AG04449 (cell line): ENCODE data around the gene TOE1.
"Not testable (repeated sequence)": the region's sequence is repeated elsewhere in the genome, so short reads cannot be mapped to it uniquely, and the experiment has no call there.

Experiments used
- CTCF ChIA-PET: fragments of 350-600 bp; formaldehyde crosslinking; extraction: SDS; loops from one replicate; lab custom pipeline; 2021; ENCODE audit warnings: antibody characterized with exemption; lab: Yijun Ruan, JAX
- POLR2A ChIA-PET: fragments of 400-600, 350-600 bp; formaldehyde crosslinking; extraction: SDS; loops from one replicate; lab custom pipeline; 2020; ENCODE audit warnings: antibody characterized with exemption, inconsistent platforms; lab: Yijun Ruan, JAX
- DNase-seq: peaks from one replicate; pipeline ENCODE4 v3.0.0-alpha.2; 2010; ENCODE audit warnings: low read depth, low spot score
- H3K4me3 ChIP-seq: 2 replicates; pipeline ENCODE4 v1.5.1; 2011; ENCODE audit warnings: low read depth, mild to moderate bottlenecking, control low read depth, low read length
- TF ChIP-seq, protein P1 (sequence below): IDR thresholded peaks from one replicate; pipeline ENCODE4 v1.5.1; 2011; ENCODE audit warnings: mild to moderate bottlenecking, moderate library complexity, low read length, control low read depth, inconsistent platforms; ENCODE audit not compliant: insufficient read depth; ENCODE audit errors: missing control alignments

The TOE1 gene

DNA sequence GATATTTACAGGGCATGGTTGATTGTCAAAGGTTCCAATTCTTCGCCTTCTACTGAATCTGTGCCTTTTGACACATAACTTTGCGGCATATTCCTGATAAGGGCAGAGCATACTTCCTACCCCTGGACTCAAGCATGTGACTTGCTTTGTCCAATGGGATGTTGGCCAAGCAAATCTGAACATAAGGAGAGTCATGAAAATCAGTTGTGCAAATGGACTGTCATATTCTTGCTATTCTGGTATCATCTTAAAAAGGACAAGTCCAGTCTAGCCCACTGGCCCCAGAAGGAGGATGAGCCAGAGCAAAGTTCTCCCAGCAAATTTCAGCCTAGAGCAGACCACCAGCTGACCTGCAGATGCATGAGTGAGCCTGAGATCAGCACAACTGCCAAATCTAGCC lies 41.3 kb downstream of the TOE1 start:
- POLR2A ChIA-PET = interaction anchor here (0.7 kb wide), 1 partner anchor 141 kb away, joined by 3 read pairs; the partner anchor contains the start of gene PRDX1
- TF ChIP-seq, protein P1, sequence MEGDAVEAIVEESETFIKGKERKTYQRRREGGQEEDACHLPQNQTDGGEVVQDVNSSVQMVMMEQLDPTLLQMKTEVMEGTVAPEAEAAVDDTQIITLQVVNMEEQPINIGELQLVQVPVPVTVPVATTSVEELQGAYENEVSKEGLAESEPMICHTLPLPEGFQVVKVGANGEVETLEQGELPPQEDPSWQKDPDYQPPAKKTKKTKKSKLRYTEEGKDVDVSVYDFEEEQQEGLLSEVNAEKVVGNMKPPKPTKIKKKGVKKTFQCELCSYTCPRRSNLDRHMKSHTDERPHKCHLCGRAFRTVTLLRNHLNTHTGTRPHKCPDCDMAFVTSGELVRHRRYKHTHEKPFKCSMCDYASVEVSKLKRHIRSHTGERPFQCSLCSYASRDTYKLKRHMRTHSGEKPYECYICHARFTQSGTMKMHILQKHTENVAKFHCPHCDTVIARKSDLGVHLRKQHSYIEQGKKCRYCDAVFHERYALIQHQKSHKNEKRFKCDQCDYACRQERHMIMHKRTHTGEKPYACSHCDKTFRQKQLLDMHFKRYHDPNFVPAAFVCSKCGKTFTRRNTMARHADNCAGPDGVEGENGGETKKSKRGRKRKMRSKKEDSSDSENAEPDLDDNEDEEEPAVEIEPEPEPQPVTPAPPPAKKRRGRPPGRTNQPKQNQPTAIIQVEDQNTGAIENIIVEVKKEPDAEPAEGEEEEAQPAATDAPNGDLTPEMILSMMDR = no peak
- H3K4me3 ChIP-seq = no peak overlapping the region
- DNase-seq = no peak
- CTCF ChIA-PET = interaction anchor here (1.0 kb wide), 1 partner anchor 21 kb away, joined by 3 read pairs; no protein-coding TSS in a partner anchor

DNA sequence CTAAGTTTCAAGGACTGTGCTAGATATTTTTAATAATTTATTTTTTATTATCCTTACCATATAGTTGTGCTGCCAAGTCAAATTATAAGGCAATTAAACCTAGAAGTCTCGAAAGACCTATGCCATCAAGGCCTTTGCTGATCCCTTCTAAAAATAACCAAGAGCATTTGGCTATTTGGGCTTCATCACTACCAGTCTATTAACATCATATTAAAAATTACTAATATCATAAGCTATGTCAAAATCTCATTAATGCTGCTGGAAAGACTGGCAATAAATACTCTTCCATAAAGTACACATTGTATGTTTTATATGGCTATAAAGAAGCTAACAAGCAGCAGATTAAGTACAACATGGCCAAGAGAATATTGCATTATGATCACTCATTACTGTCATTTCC lies 43.2 kb downstream of the TOE1 start:
- H3K4me3 ChIP-seq = no peak overlapping the region
- ChIA-PET POLR2A (no interaction called here), CTCF (interaction anchor here (0.9 kb wide), 1 partner anchor 9 kb away, joined by 3 read pairs; no protein-coding TSS in a partner anchor)
- TF ChIP-seq, protein P1 = no peak
- DNase-seq = no peak

DNA sequence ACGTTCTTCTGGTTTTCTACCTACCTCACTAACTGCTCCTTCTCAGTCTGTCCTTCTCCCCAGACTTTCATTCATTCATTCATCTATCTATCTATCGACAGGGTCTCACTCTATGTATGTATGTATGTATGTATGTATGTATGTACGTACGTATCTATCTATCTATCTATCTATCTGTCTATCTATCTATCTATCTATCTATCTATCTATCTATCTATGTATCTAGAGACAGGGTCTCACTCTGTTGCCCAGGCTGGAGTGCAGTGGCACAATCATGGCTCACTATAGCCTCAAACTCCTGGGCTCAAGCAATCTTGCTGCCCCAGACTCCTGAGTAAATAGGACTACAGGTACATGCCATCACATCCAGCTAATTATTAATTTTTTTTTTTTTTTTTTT lies 44.2 kb downstream of the TOE1 start:
- POLR2A ChIA-PET, DNase-seq, H3K4me3 ChIP-seq: not testable (repeated sequence)
- CTCF ChIA-PET = interaction anchor here (1.6 kb wide), 1 partner anchor 24 kb away, joined by 4 read pairs; no protein-coding TSS in a partner anchor

DNA sequence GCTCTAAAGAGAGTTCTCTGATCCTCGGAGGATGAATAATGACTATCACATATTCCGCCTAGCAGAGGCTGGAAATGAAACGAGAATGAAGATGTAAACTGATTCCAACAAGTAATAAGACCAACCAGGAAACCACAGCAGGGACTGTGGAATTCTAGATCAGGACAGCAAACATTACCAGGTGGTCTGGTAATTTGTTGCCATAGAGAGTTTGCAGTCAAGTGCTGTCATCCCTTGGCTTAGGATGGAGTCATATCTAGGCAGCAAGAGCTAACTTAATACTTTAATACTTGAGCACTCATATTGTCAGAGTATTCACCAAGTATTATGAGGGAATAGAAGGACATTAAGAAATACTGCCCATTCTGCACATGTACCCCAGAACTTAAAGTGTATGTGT lies 45.3 kb downstream of the TOE1 start:
- POLR2A ChIA-PET = no interaction called here

DNA sequence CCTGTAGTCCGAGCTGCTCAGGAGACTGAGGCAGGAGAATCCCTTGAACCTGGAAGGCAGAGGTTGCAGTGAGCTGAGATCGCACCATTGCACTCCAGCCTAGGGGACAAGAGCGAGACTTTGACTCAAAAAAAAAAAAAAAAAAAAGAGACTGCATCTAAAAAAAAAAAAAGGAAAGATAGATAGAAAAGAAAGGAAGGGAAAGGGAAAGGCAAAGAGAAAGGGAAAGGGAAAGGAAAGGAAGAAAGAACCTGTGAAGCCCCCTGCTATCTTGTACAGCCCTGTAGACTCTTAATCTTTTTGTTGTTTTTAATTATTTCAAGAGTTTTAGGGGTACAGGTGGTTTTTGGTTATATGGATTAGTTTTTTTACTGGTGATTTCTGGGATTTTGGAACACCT lies 46.2 kb downstream of the TOE1 start:
- TF ChIP-seq, protein P1 = no peak
- CTCF ChIA-PET = no interaction called here

More for the DNA sequence above, 45.3 kb downstream of the TOE1 start:
- H3K4me3 ChIP-seq = no peak overlapping the region
- no peak for DNase-seq
- TF ChIP-seq, protein P1 = no peak
- CTCF ChIA-PET = interaction anchor here (1.6 kb wide), 1 partner anchor 25 kb away, joined by 4 read pairs; no protein-coding TSS in a partner anchor

More for the DNA sequence above, 46.2 kb downstream of the TOE1 start:
- DNase-seq = no peak
- POLR2A ChIA-PET = no interaction called here
- H3K4me3 ChIP-seq = no peak overlapping the region
